Keratinocyte (primary cell): ENCODE results near the gene GALP. TPM values are rescaled to one million over a fixed set of nuclear protein-coding genes. Genes with fewer than 3 reads are reported as not detected.

Experiments used
- DNase-seq: peaks from one replicate; pipeline ENCODE4 v3.0.0-alpha.2; 2011; ENCODE audit warnings: low read depth, missing footprints, low spot score
- FAIRE-seq: peaks from 2 replicates; lab custom pipeline; 2011; peaks lifted over from hg19 to GRCh38; lab: Jason Lieb, UNC
- H2AFZ ChIP-seq: 2 replicates; pipeline ENCODE4 v1.6.0; 2012; ENCODE audit warnings: low read length, control low read depth, inconsistent platforms; ENCODE audit not compliant: control insufficient read depth
- H3K27ac ChIP-seq: 2 replicates; pipeline ENCODE4 v1.5.1; 2011; ENCODE audit warnings: low read length; ENCODE audit not compliant: control insufficient read depth, insufficient read depth
- H3K27me3 ChIP-seq: 3 replicates; pipeline ENCODE4 v1.6.0; 2011; ENCODE audit warnings: low read length; ENCODE audit not compliant: control insufficient read depth, insufficient read depth; ENCODE audit errors: extremely low read depth
- H3K36me3 ChIP-seq, 2 experiments: 2 replicates in 1 of 2; 3 replicates in 1 of 2; pipeline ENCODE4 v1.5.1; 2011; ENCODE audit warnings: low read length in 2 of 2, mild to moderate bottlenecking in 1 of 2; ENCODE audit not compliant: control insufficient read depth in 2 of 2, insufficient read depth in 2 of 2; ENCODE audit errors: extremely low read depth in 1 of 2
- H3K4me1 ChIP-seq: 3 replicates; pipeline ENCODE4 v1.5.1; 2011; ENCODE audit warnings: low read length; ENCODE audit not compliant: control insufficient read depth, insufficient read depth; ENCODE audit errors: extremely low read depth
- H3K4me2 ChIP-seq: 3 replicates; pipeline ENCODE4 v1.6.0; 2011; ENCODE audit warnings: low read depth, low read length; ENCODE audit not compliant: control insufficient read depth, insufficient read depth; ENCODE audit errors: extremely low read depth
- H3K4me3 ChIP-seq, 3 experiments: fragments of 200-600 bp in 1 of 3; sonication (generic) in 1 of 3; 2 replicates in 2 of 3; 3 replicates in 1 of 3; pipeline ENCODE4 v1.5.1; 2011 to 2016; ENCODE audit warnings: low read length in 3 of 3, mild to moderate bottlenecking in 3 of 3, control low read depth in 2 of 3, inconsistent platforms in 1 of 3, low read depth in 1 of 3, mixed read lengths in 1 of 3, mixed run types in 1 of 3, moderate library complexity in 1 of 3; ENCODE audit not compliant: control insufficient read depth in 2 of 3, insufficient read depth in 2 of 3; ENCODE audit errors: extremely low read depth in 1 of 3
- H3K79me2 ChIP-seq: 2 replicates; pipeline ENCODE4 v1.6.0; 2012; ENCODE audit warnings: low read length; ENCODE audit not compliant: control insufficient read depth, insufficient read depth
- H3K9ac ChIP-seq: 3 replicates; pipeline ENCODE4 v1.6.0; 2011; ENCODE audit warnings: low read length; ENCODE audit not compliant: control insufficient read depth, insufficient read depth; ENCODE audit errors: extremely low read depth
- H3K9me1 ChIP-seq: 3 replicates; pipeline ENCODE4 v1.6.0; 2011; ENCODE audit warnings: low read length; ENCODE audit not compliant: control insufficient read depth, insufficient read depth; ENCODE audit errors: extremely low read depth
- H3K9me3 ChIP-seq: 2 replicates; pipeline ENCODE4 v1.5.1; 2012; ENCODE audit warnings: low read depth, low read length; ENCODE audit not compliant: control insufficient read depth
- H4K20me1 ChIP-seq: 3 replicates; pipeline ENCODE4 v1.6.0; 2011; ENCODE audit warnings: low read length; ENCODE audit not compliant: control insufficient read depth, insufficient read depth; ENCODE audit errors: extremely low read depth
- EZH2 ChIP-seq: IDR thresholded peaks from one replicate; pipeline ENCODE4 v1.6.1; 2012; ENCODE audit warnings: inconsistent platforms, mild to moderate bottlenecking, low read length, moderate library complexity
- dilution Hi-C: fragments of 300-500 bp; cut with MboI; formaldehyde crosslinking; loops from one replicate; pipeline ENCODE4 v1.7.0; 2020; ENCODE audit warnings: low sequenced_read_pairs; ENCODE audit not compliant: extremely low pct_ligation_motif_present
- polyA plus RNA-seq, 5 experiments: library from polyadenylated mRNA; depleted of rRNA in 3 of 5; stranded (reverse) in 3 of 5; stranded (forward) in 1 of 5; unstranded in 1 of 5; fragments of >200 nt; gene quantifications; 1 replicate in 1 of 5; 2 replicates in 3 of 5; 3 replicates in 1 of 5; pipeline versions ENCODE4 v1.2.1 to v1.2.3, GENCODE V29; 2011 to 2012; ENCODE audit warnings: missing spikeins in 2 of 5, low read depth in 1 of 5, low replicate concordance in 1 of 5
- TF ChIP-seq, protein P1 (sequence below), 3 experiments: IDR thresholded peaks in 1 of 3; conservative IDR thresholded peaks in 1 of 3; optimal IDR thresholded peaks in 1 of 3; 2 replicates in 2 of 3; 3 replicates in 1 of 3; pipeline versions ENCODE3 to v1.5.1; 2011; ENCODE audit warnings: low read length in 3 of 3, mild to moderate bottlenecking in 3 of 3, moderate library complexity in 2 of 3, control low read depth in 1 of 3, inconsistent platforms in 1 of 3; ENCODE audit not compliant: insufficient read depth in 2 of 3; ENCODE audit errors: extremely low read depth in 1 of 3

GALP gene
- polyA plus RNA-seq, 1 donor (not counting 4 experiments of a cell fraction or from before 2014, with no cell fraction given): not detected

DNA sequence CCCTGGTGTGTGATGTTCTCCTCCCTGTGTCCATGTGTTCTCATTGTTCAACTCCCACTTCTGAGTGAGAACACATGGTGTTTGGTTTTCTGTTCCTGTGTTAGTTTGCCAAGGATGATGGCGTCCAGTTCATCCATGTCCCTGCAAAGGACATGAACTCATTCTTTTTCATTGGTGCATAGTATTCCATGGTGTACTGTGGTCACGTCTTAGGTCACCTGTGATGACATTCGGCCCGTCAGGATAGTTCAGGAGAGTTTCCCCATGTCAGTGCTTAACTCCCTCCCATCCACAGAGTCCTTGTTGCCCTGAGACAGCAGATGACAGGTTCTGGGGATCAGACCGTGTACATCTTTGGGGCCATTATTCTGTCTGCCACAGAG, 26.2 kb upstream of the GALP start:
- no peak overlapping the region for H2AFZ ChIP-seq
- no peaks in the 10 kb centered on the region for H3K9me3 ChIP-seq
- peaks cover 2% of the 10 kb centered on the region for H4K20me1 ChIP-seq
- H3K27me3 ChIP-seq: no peaks in the 10 kb centered on the region
- no peak for FAIRE-seq
- no peaks in the 10 kb centered on the region for H3K4me1 ChIP-seq
- TF ChIP-seq, protein P1, sequence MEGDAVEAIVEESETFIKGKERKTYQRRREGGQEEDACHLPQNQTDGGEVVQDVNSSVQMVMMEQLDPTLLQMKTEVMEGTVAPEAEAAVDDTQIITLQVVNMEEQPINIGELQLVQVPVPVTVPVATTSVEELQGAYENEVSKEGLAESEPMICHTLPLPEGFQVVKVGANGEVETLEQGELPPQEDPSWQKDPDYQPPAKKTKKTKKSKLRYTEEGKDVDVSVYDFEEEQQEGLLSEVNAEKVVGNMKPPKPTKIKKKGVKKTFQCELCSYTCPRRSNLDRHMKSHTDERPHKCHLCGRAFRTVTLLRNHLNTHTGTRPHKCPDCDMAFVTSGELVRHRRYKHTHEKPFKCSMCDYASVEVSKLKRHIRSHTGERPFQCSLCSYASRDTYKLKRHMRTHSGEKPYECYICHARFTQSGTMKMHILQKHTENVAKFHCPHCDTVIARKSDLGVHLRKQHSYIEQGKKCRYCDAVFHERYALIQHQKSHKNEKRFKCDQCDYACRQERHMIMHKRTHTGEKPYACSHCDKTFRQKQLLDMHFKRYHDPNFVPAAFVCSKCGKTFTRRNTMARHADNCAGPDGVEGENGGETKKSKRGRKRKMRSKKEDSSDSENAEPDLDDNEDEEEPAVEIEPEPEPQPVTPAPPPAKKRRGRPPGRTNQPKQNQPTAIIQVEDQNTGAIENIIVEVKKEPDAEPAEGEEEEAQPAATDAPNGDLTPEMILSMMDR (optimal IDR thresholded peaks at IDR 0.05 in 1 of 3, IDR thresholded peaks at IDR 0.05 in 1 of 3, conservative IDR thresholded peaks at IDR 0.05 in 1 of 3; ENCODE audit: extremely low read depth in 1 of 3, insufficient read depth in 2 of 3, low read length in 3 of 3): no peak
- no peak for TF ChIP-seq EZH2
- H3K9ac ChIP-seq: no peak overlapping the region
- H3K4me2 ChIP-seq: no peak overlapping the region
- dilution Hi-C loops: no loop called here
- no peak for DNase-seq
- no peak overlapping the region for H3K4me3 ChIP-seq
- peaks cover 3 to 10% of the 10 kb centered on the region in 2 experiments for H3K36me3 ChIP-seq
- peaks cover 15% of the 10 kb centered on the region for H3K79me2 ChIP-seq
- H3K9me1 ChIP-seq: no peaks in the 10 kb centered on the region
- H3K27ac ChIP-seq: no peak overlapping the region

DNA sequence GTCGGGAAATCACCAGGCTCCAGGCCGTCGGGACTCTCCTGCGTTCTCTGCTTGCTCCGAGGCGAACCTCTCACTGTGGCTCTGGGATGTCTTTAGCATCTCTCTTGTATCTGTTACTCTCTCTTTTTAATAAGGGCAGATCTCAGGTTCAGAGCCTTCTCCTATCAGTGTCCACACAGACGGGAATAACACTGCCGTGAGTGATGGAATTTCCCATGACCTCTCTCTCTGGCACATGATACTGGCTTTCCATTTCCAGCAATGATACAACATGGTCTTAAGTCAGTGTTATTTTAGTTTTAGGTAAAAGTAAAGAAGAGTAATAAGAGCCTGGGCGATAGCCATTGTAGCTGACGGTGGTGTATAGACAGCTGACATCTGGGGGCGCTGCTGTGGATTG, 25.4 kb upstream of the GALP start:
- Histone ChIP-seq H3K27ac (no peak overlapping the region), H4K20me1 (peaks cover 2% of the 10 kb centered on the region), H3K79me2 (peaks cover 11% of the 10 kb centered on the region), H3K4me1 (no peaks in the 10 kb centered on the region), H3K4me3 (no peak overlapping the region), H3K36me3 (peaks cover 5 to 11% of the 10 kb centered on the region in 2 experiments), H3K9me3 (no peaks in the 10 kb centered on the region), H3K9me1 (no peaks in the 10 kb centered on the region), H3K4me2 (no peak overlapping the region), H3K27me3 (no peaks in the 10 kb centered on the region), H3K9ac (no peak overlapping the region), H2AFZ (no peak overlapping the region)
- TF ChIP-seq, protein P1 (optimal IDR thresholded peaks at IDR 0.05 in 1 of 3, IDR thresholded peaks at IDR 0.05 in 1 of 3, conservative IDR thresholded peaks at IDR 0.05 in 1 of 3; ENCODE audit: extremely low read depth in 1 of 3, insufficient read depth in 2 of 3, low read length in 3 of 3): no peak
- TF ChIP-seq EZH2: no peak
- FAIRE-seq (no peak), DNase-seq (no peak)
- dilution Hi-C loops: no loop called here
